SK-N-SH (cell line): ENCODE measurements around the gene AKR7A2. TPM values are rescaled to one million over a fixed set of nuclear protein-coding genes. Genes with fewer than 3 reads are reported as not detected.

Experiments
- CTCF ChIA-PET: fragments of 300-600, 350-600 bp; formaldehyde crosslinking; extraction: SDS; loops from one replicate; lab custom pipeline; 2021; lab: Yijun Ruan, JAX
- POLR2A ChIA-PET: fragments of 350-600 bp; sonication (Branson Sonifier 250); formaldehyde crosslinking; extraction: SDS; loops from one replicate; lab custom pipeline; 2020; ENCODE audit warnings: antibody characterized with exemption, inconsistent platforms; lab: Yijun Ruan, JAX
- DNase-seq: peaks from one replicate; pipeline ENCODE4 v3.0.0; 2012
- H2AFZ ChIP-seq: fragments of 200-600 bp; sonication (generic); 2 replicates; pipeline ENCODE4 v1.8.1; 2016; ENCODE audit warnings: antibody characterized with exemption, mild to moderate bottlenecking, low read depth
- H3F3A ChIP-seq: fragments of 200-600 bp; sonication (generic); replicated peaks from 2 replicates; pipeline ENCODE3; 2016; ENCODE audit warnings: antibody characterized with exemption, mild to moderate bottlenecking; ENCODE audit not compliant: insufficient read depth
- H3K27ac ChIP-seq, 2 experiments: fragments of 200-500 bp in 1 of 2; fragments of 200-600 bp in 1 of 2; sonication (Bioruptor generic) in 1 of 2; sonication (generic), shearing (Covaris generic) in 1 of 2; 2 replicates each; pipeline versions ENCODE4 v1.5.1 to v1.6.1; 2014 to 2016; ENCODE audit warnings: low read depth in 2 of 2, inconsistent platforms in 1 of 2, low read length in 1 of 2, mild to moderate bottlenecking in 1 of 2, mixed read lengths in 1 of 2
- H3K27me3 ChIP-seq: fragments of 200-600 bp; sonication (generic), shearing (Covaris generic); 2 replicates; pipeline ENCODE4 v1.6.1; 2016; ENCODE audit warnings: mixed run types; ENCODE audit not compliant: insufficient read depth
- H3K36me3 ChIP-seq, 2 experiments: fragments of 200-500 bp in 1 of 2; fragments of 200-600 bp in 1 of 2; sonication (Bioruptor generic) in 1 of 2; sonication (generic) in 1 of 2; replicated peaks in 1 of 2; 2 replicates each; pipeline versions ENCODE3 to v1.5.1; 2014 to 2016; ENCODE audit warnings: low read length in 1 of 2, mild to moderate bottlenecking in 1 of 2; ENCODE audit not compliant: insufficient read depth in 2 of 2, control insufficient read depth in 1 of 2
- H3K4me1 ChIP-seq, 2 experiments: fragments of 200-500 bp in 1 of 2; fragments of 200-600 bp in 1 of 2; sonication (Bioruptor generic) in 1 of 2; sonication (generic), shearing (Covaris generic) in 1 of 2; 2 replicates each; pipeline versions ENCODE4 v1.5.1 to v1.6.1; 2014 to 2016; ENCODE audit warnings: low read depth in 1 of 2, low read length in 1 of 2, mixed run types in 1 of 2; ENCODE audit not compliant: insufficient read depth in 2 of 2, control insufficient read depth in 1 of 2
- H3K4me2 ChIP-seq: fragments of 200-600 bp; sonication (generic), shearing (Covaris generic); 2 replicates; pipeline ENCODE4 v1.6.1; 2017; ENCODE audit warnings: mixed run types
- H3K4me3 ChIP-seq, 2 experiments: fragments of 200-500 bp in 1 of 2; fragments of 200-600 bp in 1 of 2; sonication (Bioruptor generic) in 1 of 2; sonication (generic), shearing (Covaris generic) in 1 of 2; 2 replicates each; pipeline versions ENCODE4 v1.5.1 to v1.8.1; 2014 to 2016; ENCODE audit warnings: low read depth in 2 of 2, inconsistent platforms in 1 of 2, low read length in 1 of 2, mild to moderate bottlenecking in 1 of 2, mixed read lengths in 1 of 2, moderate library complexity in 1 of 2
- H3K79me2 ChIP-seq: fragments of 200-600 bp; sonication (generic); 2 replicates; pipeline ENCODE4 v1.8.1; 2017; ENCODE audit warnings: mild to moderate bottlenecking; ENCODE audit not compliant: insufficient read depth
- H3K9ac ChIP-seq: fragments of 200-600 bp; sonication (generic); 2 replicates; pipeline ENCODE4 v1.6.1; 2017; ENCODE audit warnings: mixed run types
- H3K9me2 ChIP-seq: fragments of 200-600 bp; sonication (generic); 2 replicates; pipeline ENCODE4 v1.6.1; 2017; ENCODE audit warnings: mixed run types
- H3K9me3 ChIP-seq: fragments of 200-600 bp; sonication (generic); 2 replicates; pipeline ENCODE4 v1.6.1; 2017; ENCODE audit warnings: mixed run types, mild to moderate bottlenecking, moderate library complexity
- H4K20me1 ChIP-seq: fragments of 200-600 bp; sonication (generic); 2 replicates; pipeline ENCODE4 v1.6.1; 2017; ENCODE audit warnings: mild to moderate bottlenecking, mixed run types; ENCODE audit not compliant: insufficient read depth
- CHD2 ChIP-seq: fragments of 150-350 bp; IDR thresholded peaks from 2 replicates; pipeline ENCODE4 v1.6.1; 2018; ENCODE audit warnings: low read length; ENCODE audit not compliant: partially characterized antibody
- ELF1 ChIP-seq: IDR thresholded peaks from 2 replicates; pipeline ENCODE4 v1.4.0; 2012
- EP300 ChIP-seq, 2 experiments: IDR thresholded peaks; 2 replicates each; pipeline versions ENCODE4 v1.4.0 to v1.6.1; 2012; ENCODE audit warnings: borderline replicate concordance in 1 of 2, low read depth in 1 of 2, low read length in 1 of 2
- FOXJ3 ChIP-seq: sonication (generic); formaldehyde crosslinking; IDR thresholded peaks from 2 replicates; pipeline ENCODE4 v1.5.1; 2020; ENCODE audit warnings: mild to moderate bottlenecking, missing genetic modification reagents
- FOXM1 ChIP-seq: IDR thresholded peaks from 2 replicates; pipeline ENCODE4 v1.4.0; 2012; ENCODE audit warnings: low read depth, mild to moderate bottlenecking
- IRF3 ChIP-seq: fragments of 150-350 bp; IDR thresholded peaks from 2 replicates; pipeline ENCODE4 v1.6.1; 2016; ENCODE audit warnings: mild to moderate bottlenecking, low read depth, low read length
- JUND ChIP-seq: IDR thresholded peaks from 2 replicates; pipeline ENCODE4 v1.4.0; 2012
- MEF2A ChIP-seq: IDR thresholded peaks from 2 replicates; pipeline ENCODE4 v1.4.0; 2012; ENCODE audit warnings: low read depth, borderline replicate concordance
- MXI1 ChIP-seq: IDR thresholded peaks from 2 replicates; pipeline ENCODE4 v1.6.1; 2012; ENCODE audit warnings: mild to moderate bottlenecking, low read depth, low read length, improper control_type of control experiment
- NFIC ChIP-seq: IDR thresholded peaks from 2 replicates; pipeline ENCODE4 v1.4.0; 2012; ENCODE audit warnings: borderline replicate concordance
- POLR2AphosphoS5 ChIP-seq: IDR thresholded peaks from 2 replicates; pipeline ENCODE4 v1.6.1; 2012; ENCODE audit warnings: low read depth, low read length
- RFX5 ChIP-seq: IDR thresholded peaks from 2 replicates; pipeline ENCODE4 v1.6.1; 2012; ENCODE audit warnings: mild to moderate bottlenecking, improper control_type of control experiment, low read length
- TAF1 ChIP-seq: IDR thresholded peaks from 2 replicates; pipeline ENCODE4 v1.6.1; 2012; ENCODE audit warnings: low read depth, mild to moderate bottlenecking, low read length, moderate library complexity, borderline replicate concordance
- WGBS: methylation state at CpG from one replicate; pipeline ENCODE4 v1.1.6; 2017; ENCODE audit warnings: low lambda C conversion rate; 5-methylcytosine and 5-hydroxymethylcytosine counted together
- polyA plus RNA-seq, 3 experiments: library from polyadenylated mRNA; depleted of rRNA; stranded (reverse); fragments of >200 nt; gene quantifications; 2 replicates each; pipeline ENCODE4 v1.2.3, GENCODE V29; 2012
- TF ChIP-seq, protein P1 (sequence below): fragments of 200-600 bp; sonication (generic); IDR thresholded peaks from 2 replicates; pipeline ENCODE4 v1.6.1; 2017; ENCODE audit warnings: antibody characterized with exemption, mild to moderate bottlenecking, moderate library complexity
- TF ChIP-seq, protein P2 (sequence below): IDR thresholded peaks from 2 replicates; pipeline ENCODE4 v1.6.1; 2012; ENCODE audit warnings: mild to moderate bottlenecking, low read depth, low read length, moderate library complexity
- TF ChIP-seq, protein P3 (sequence below): IDR thresholded peaks from 2 replicates; pipeline ENCODE4; 2012

The AKR7A2 gene
- polyA plus RNA-seq, 1 of the 3 experiments (the other 2 are of a cell fraction) = 40.7 TPM

GRCh38 chr1:19311503-19311930, 427 bp downstream of the AKR7A2 start:
- H3K9me3 ChIP-seq = no peaks in the 10 kb centered on the region
- H3K27me3 ChIP-seq = no peaks in the 10 kb centered on the region
- H3K79me2 ChIP-seq = peaks cover 65% of the 10 kb centered on the region
- peaks cover 19% of the 10 kb centered on the region for H4K20me1 ChIP-seq
- no peak for TF ChIP-seq CHD2
- TF ChIP-seq FOXM1 = no peak
- TF ChIP-seq, protein P1, sequence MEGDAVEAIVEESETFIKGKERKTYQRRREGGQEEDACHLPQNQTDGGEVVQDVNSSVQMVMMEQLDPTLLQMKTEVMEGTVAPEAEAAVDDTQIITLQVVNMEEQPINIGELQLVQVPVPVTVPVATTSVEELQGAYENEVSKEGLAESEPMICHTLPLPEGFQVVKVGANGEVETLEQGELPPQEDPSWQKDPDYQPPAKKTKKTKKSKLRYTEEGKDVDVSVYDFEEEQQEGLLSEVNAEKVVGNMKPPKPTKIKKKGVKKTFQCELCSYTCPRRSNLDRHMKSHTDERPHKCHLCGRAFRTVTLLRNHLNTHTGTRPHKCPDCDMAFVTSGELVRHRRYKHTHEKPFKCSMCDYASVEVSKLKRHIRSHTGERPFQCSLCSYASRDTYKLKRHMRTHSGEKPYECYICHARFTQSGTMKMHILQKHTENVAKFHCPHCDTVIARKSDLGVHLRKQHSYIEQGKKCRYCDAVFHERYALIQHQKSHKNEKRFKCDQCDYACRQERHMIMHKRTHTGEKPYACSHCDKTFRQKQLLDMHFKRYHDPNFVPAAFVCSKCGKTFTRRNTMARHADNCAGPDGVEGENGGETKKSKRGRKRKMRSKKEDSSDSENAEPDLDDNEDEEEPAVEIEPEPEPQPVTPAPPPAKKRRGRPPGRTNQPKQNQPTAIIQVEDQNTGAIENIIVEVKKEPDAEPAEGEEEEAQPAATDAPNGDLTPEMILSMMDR = no peak
- TF ChIP-seq, protein P2, sequence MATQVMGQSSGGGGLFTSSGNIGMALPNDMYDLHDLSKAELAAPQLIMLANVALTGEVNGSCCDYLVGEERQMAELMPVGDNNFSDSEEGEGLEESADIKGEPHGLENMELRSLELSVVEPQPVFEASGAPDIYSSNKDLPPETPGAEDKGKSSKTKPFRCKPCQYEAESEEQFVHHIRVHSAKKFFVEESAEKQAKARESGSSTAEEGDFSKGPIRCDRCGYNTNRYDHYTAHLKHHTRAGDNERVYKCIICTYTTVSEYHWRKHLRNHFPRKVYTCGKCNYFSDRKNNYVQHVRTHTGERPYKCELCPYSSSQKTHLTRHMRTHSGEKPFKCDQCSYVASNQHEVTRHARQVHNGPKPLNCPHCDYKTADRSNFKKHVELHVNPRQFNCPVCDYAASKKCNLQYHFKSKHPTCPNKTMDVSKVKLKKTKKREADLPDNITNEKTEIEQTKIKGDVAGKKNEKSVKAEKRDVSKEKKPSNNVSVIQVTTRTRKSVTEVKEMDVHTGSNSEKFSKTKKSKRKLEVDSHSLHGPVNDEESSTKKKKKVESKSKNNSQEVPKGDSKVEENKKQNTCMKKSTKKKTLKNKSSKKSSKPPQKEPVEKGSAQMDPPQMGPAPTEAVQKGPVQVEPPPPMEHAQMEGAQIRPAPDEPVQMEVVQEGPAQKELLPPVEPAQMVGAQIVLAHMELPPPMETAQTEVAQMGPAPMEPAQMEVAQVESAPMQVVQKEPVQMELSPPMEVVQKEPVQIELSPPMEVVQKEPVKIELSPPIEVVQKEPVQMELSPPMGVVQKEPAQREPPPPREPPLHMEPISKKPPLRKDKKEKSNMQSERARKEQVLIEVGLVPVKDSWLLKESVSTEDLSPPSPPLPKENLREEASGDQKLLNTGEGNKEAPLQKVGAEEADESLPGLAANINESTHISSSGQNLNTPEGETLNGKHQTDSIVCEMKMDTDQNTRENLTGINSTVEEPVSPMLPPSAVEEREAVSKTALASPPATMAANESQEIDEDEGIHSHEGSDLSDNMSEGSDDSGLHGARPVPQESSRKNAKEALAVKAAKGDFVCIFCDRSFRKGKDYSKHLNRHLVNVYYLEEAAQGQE = no peak
- TF ChIP-seq, protein P3, sequence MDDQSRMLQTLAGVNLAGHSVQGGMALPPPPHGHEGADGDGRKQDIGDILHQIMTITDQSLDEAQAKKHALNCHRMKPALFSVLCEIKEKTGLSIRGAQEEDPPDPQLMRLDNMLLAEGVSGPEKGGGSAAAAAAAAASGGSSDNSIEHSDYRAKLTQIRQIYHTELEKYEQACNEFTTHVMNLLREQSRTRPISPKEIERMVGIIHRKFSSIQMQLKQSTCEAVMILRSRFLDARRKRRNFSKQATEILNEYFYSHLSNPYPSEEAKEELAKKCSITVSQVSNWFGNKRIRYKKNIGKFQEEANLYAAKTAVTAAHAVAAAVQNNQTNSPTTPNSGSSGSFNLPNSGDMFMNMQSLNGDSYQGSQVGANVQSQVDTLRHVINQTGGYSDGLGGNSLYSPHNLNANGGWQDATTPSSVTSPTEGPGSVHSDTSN = no peak
- no peak for TF ChIP-seq FOXJ3 (CRISPR knock-in tag)
- no peak for TF ChIP-seq TAF1
- TF ChIP-seq EP300 (IDR thresholded peaks at IDR 0.05; ENCODE audit: borderline replicate concordance in 1 of 2, low read depth in 1 of 2, low read length in 1 of 2) = no peak
- TF ChIP-seq POLR2AphosphoS5 = no peak
- TF ChIP-seq ELF1 = no peak
- no peak for TF ChIP-seq IRF3
- no peak for TF ChIP-seq JUND
- no peak for TF ChIP-seq MXI1
- TF ChIP-seq NFIC = no peak
- no peak for TF ChIP-seq RFX5
- TF ChIP-seq MEF2A = no peak
- no peaks in the 10 kb centered on the region for H3F3A ChIP-seq
- no peaks in the 10 kb centered on the region for H3K9me2 ChIP-seq
- peak overlapping the region; percentile 85 for H3K9ac ChIP-seq
- POLR2A ChIA-PET = interaction anchor here (0.7 to 2.0 kb wide), 3 partner anchors 16 to 43 kb away, joined by 4 read pairs; no protein-coding TSS in a partner anchor
- H3K36me3 ChIP-seq = peaks cover 3 to 13% of the 10 kb centered on the region in 2 experiments
- peak overlapping the region; percentile 82 to 85 for H3K4me3 ChIP-seq
- WGBS = 5% methylated on average over 13 of the region's 29 CpGs
- CTCF ChIA-PET = interaction anchor here (1.0 to 2.4 kb wide), 7 partner anchors 11 to 371 kb away, joined by 3 to 8 read pairs (median 5); partner anchors contain the start of gene NBL1
- H3K4me1 ChIP-seq = peaks cover 5 to 25% of the 10 kb centered on the region in 2 experiments; a peak in 1 of 4 replicates
- peak overlapping the region; percentile 28 to 70; a peak in 3 of 4 replicates for H3K27ac ChIP-seq
- H3K4me2 ChIP-seq = peak overlapping the region; percentile 79
- DNase-seq = no peak
- peak overlapping the region; percentile 64; the same call in 1 of the 2 replicates for H2AFZ ChIP-seq
